IMR-90 (cell line): ENCODE results near the gene UST. TPM values are rescaled to one million over a fixed set of nuclear protein-coding genes. Genes with fewer than 3 reads are reported as not detected.

Experiments
- ATAC-seq: fragments of 200-7000 bp; cut with Tn5 transposase; 2 replicates; pipeline ENCODE4 v1.9.1; 2020; ENCODE audit warnings: low read depth, mild to moderate bottlenecking, moderate library complexity
- BruUV-seq: library from RNA; stranded (reverse); fragments of 400-500 nt; replicated peaks from 2 replicates; lab custom pipeline; 2021; lab: Mats Ljungman, UMichigan
- CTCF ChIA-PET: fragments of 300-600 bp; formaldehyde crosslinking; extraction: SDS; loops from one replicate; lab custom pipeline; 2021; ENCODE audit warnings: antibody characterized with exemption; lab: Yijun Ruan, JAX
- POLR2A ChIA-PET: fragments of 300-600 bp; sonication (Branson Sonifier 250); formaldehyde crosslinking; loops from one replicate; lab custom pipeline; 2022; ENCODE audit warnings: antibody characterized with exemption; ENCODE audit not compliant: unreplicated experiment; lab: Charles Lee
- DNase-seq: peaks from one replicate; pipeline ENCODE4 v3.0.0; 2013
- H2AFZ ChIP-seq: replicated peaks from 2 replicates; pipeline ENCODE3; 2013; ENCODE audit warnings: low read length, mild to moderate bottlenecking; ENCODE audit not compliant: poor library complexity
- H2AK5ac ChIP-seq: 2 replicates; pipeline ENCODE4 v1.6.1; 2013; ENCODE audit warnings: low read depth, low read length, inconsistent platforms
- H2AK9ac ChIP-seq: replicated peaks from 2 replicates; pipeline ENCODE3; 2013; ENCODE audit warnings: mild to moderate bottlenecking, low read depth, low read length, moderate library complexity; ENCODE audit not compliant: poor library complexity
- H2BK120ac ChIP-seq: 2 replicates; pipeline ENCODE4 v1.6.1; 2013; ENCODE audit warnings: low read depth, low read length, inconsistent platforms
- H2BK15ac ChIP-seq: 3 replicates; pipeline ENCODE4 v1.6.1; 2013; ENCODE audit warnings: low read depth, low read length, inconsistent platforms
- H2BK20ac ChIP-seq: 2 replicates; pipeline ENCODE4 v1.6.1; 2013; ENCODE audit warnings: low read depth, mild to moderate bottlenecking, inconsistent platforms, low read length, moderate library complexity
- H2BK5ac ChIP-seq: 2 replicates; pipeline ENCODE4 v1.6.1; 2013; ENCODE audit warnings: mild to moderate bottlenecking, low read depth, low read length, inconsistent platforms; ENCODE audit not compliant: poor library complexity, severe bottlenecking
- H3K14ac ChIP-seq: replicated peaks from 2 replicates; pipeline ENCODE4 v1.6.1; 2013; ENCODE audit warnings: low read depth, low read length, inconsistent platforms
- H3K18ac ChIP-seq: 2 replicates; pipeline ENCODE4 v1.6.1; 2013; ENCODE audit warnings: low read depth, low read length, control low read depth
- H3K23ac ChIP-seq: 2 replicates; pipeline ENCODE4 v1.6.1; 2013; ENCODE audit warnings: low read depth, low read length, inconsistent platforms
- H3K27ac ChIP-seq: 2 replicates; pipeline ENCODE4 v1.5.1; 2013; ENCODE audit warnings: mild to moderate bottlenecking, control low read depth, low read length; ENCODE audit not compliant: insufficient read depth
- H3K27me3 ChIP-seq: 2 replicates; pipeline ENCODE4 v1.6.1; 2013; ENCODE audit warnings: low read length; ENCODE audit not compliant: control insufficient read depth, insufficient read depth
- H3K36me3 ChIP-seq: 2 replicates; pipeline ENCODE4 v1.6.1; 2013; ENCODE audit warnings: low read length, mixed read lengths; ENCODE audit not compliant: control insufficient read depth, insufficient read depth
- H3K4ac ChIP-seq: 2 replicates; pipeline ENCODE4 v1.6.1; 2013; ENCODE audit warnings: low read depth, low read length, inconsistent platforms
- H3K4me1 ChIP-seq: 2 replicates; pipeline ENCODE4 v1.6.1; 2013; ENCODE audit warnings: low read length, mixed read lengths; ENCODE audit not compliant: control insufficient read depth, insufficient read depth
- H3K4me2 ChIP-seq: 2 replicates; pipeline ENCODE4 v1.6.1; 2013; ENCODE audit warnings: low read depth, mild to moderate bottlenecking, control low read depth, low read length, moderate library complexity
- H3K4me3 ChIP-seq: 2 replicates; pipeline ENCODE4 v1.5.1; 2013; ENCODE audit warnings: low read depth, mild to moderate bottlenecking, control low read depth, low read length, moderate library complexity; ENCODE audit not compliant: insufficient read depth
- H3K56ac ChIP-seq: 2 replicates; pipeline ENCODE4 v1.6.1; 2013; ENCODE audit warnings: low read length, inconsistent platforms; ENCODE audit not compliant: insufficient read depth; ENCODE audit errors: extremely low read depth
- H3K79me1 ChIP-seq, 2 experiments: 2 replicates each; pipeline ENCODE4 v1.6.1; 2013; ENCODE audit warnings: low read length in 2 of 2, inconsistent platforms in 1 of 2, low read depth in 1 of 2
- H3K9ac ChIP-seq: 2 replicates; pipeline ENCODE4 v1.6.1; 2013; ENCODE audit warnings: low read depth, low read length, control low read depth
- H3K9me1 ChIP-seq: 2 replicates; pipeline ENCODE4 v1.6.1; 2013; ENCODE audit warnings: low read length, inconsistent platforms; ENCODE audit not compliant: insufficient read depth
- H3K9me3 ChIP-seq: 2 replicates; pipeline ENCODE4 v1.6.1; 2013; ENCODE audit warnings: low read length; ENCODE audit not compliant: control insufficient read depth, insufficient read depth
- H4K20me1 ChIP-seq: 2 replicates; pipeline ENCODE4 v1.6.1; 2013; ENCODE audit warnings: low read length, inconsistent platforms; ENCODE audit not compliant: insufficient read depth
- H4K5ac ChIP-seq: 2 replicates; pipeline ENCODE4 v1.6.1; 2013; ENCODE audit warnings: mild to moderate bottlenecking, low read depth, low read length, control low read depth
- H4K8ac ChIP-seq, 2 experiments: 2 replicates each; pipeline ENCODE4 v1.6.1; 2013; ENCODE audit warnings: low read depth in 2 of 2, low read length in 2 of 2, control low read depth in 1 of 2, inconsistent platforms in 1 of 2
- H4K91ac ChIP-seq: 2 replicates; pipeline ENCODE4 v1.6.1; 2013; ENCODE audit warnings: low read depth, low read length, inconsistent platforms; ENCODE audit not compliant: insufficient read depth
- BHLHE40 ChIP-seq: fragments of 150-350 bp; IDR thresholded peaks from 2 replicates; pipeline ENCODE4 v1.6.1; 2016; ENCODE audit warnings: mild to moderate bottlenecking, low read depth, low read length
- CEBPB ChIP-seq: IDR thresholded peaks from 2 replicates; pipeline ENCODE4 v1.6.1; 2012; ENCODE audit warnings: low read depth, low read length, improper control_type of control experiment
- CHD1 ChIP-seq: IDR thresholded peaks from 2 replicates; pipeline ENCODE4 v1.6.1; 2012; ENCODE audit warnings: low read depth, low read length, improper control_type of control experiment
- ELK1 ChIP-seq: fragments of 150-350 bp; IDR thresholded peaks from 2 replicates; pipeline ENCODE4 v1.6.1; 2016; ENCODE audit warnings: low read depth, mild to moderate bottlenecking, low read length, moderate library complexity, borderline replicate concordance
- FOS ChIP-seq: fragments of 150-350 bp; IDR thresholded peaks from 2 replicates; pipeline ENCODE4 v1.6.1; 2016; ENCODE audit warnings: low read depth, low read length
- MAFK ChIP-seq: IDR thresholded peaks from 2 replicates; pipeline ENCODE4 v1.6.1; 2012; ENCODE audit warnings: low read depth, low read length, improper control_type of control experiment
- MAZ ChIP-seq: IDR thresholded peaks from 2 replicates; pipeline ENCODE4 v1.6.1; 2012; ENCODE audit warnings: low read depth, mild to moderate bottlenecking, low read length, improper control_type of control experiment, moderate library complexity, borderline replicate concordance
- MXI1 ChIP-seq: IDR thresholded peaks from 2 replicates; pipeline ENCODE4 v1.6.1; 2012; ENCODE audit warnings: low read depth, mild to moderate bottlenecking, low read length, moderate library complexity, borderline replicate concordance
- NFE2L2 ChIP-seq: fragments of 150-350 bp; IDR thresholded peaks from 2 replicates; pipeline ENCODE4 v1.6.1; 2016; ENCODE audit warnings: low read depth, mild to moderate bottlenecking, low read length
- POLR2A ChIP-seq: IDR thresholded peaks from 2 replicates; pipeline ENCODE4 v1.6.1; 2012; ENCODE audit warnings: mild to moderate bottlenecking, low read depth, low read length
- RAD21 ChIP-seq: IDR thresholded peaks from 2 replicates; pipeline ENCODE4 v1.6.1; 2012; ENCODE audit warnings: low read length, improper control_type of control experiment
- RCOR1 ChIP-seq: IDR thresholded peaks from 2 replicates; pipeline ENCODE4 v1.6.1; 2012; ENCODE audit warnings: mild to moderate bottlenecking, low read length, improper control_type of control experiment; ENCODE audit not compliant: insufficient replicate concordance
- SMC3 ChIP-seq: fragments of 150-350 bp; IDR thresholded peaks from 2 replicates; pipeline ENCODE4 v1.6.1; 2016; ENCODE audit warnings: low read depth, mild to moderate bottlenecking, antibody characterized with exemption, low read length, moderate library complexity
- WGBS, 2 experiments: methylation state at CpG; one replicate each; pipeline versions ENCODE4 v1.1.5 to v1.1.7; 2013; ENCODE audit warnings: missing lambda C conversion rate in 2 of 2; ENCODE audit not compliant: insufficient read length in 1 of 2; ENCODE audit errors: extremely low coverage in 2 of 2; 5-methylcytosine and 5-hydroxymethylcytosine counted together
- dilution Hi-C: fragments of 300-500 bp; cut with HindIII; formaldehyde crosslinking; loops from one replicate; pipeline ENCODE4 v1.14.3; 2018; ENCODE audit warnings: low sequenced_read_pairs; ENCODE audit not compliant: unreplicated experiment
- in situ Hi-C: fragments of 300-500 bp; cut with MboI; formaldehyde crosslinking; loops from 3 replicates; pipeline ENCODE4 v1.14.3; 2019; ENCODE audit warnings: low sequenced_read_pairs, inconsistent platforms, mixed read lengths
- intact Hi-C: fragments of 100-400 bp; cut with micrococcal nuclease; formaldehyde crosslinking; loops from 2 replicates; pipeline ENCODE4 v1.10.0; 2022
- polyA plus RNA-seq, 3 experiments: library from polyadenylated mRNA; depleted of rRNA; stranded (reverse); fragments of >200 nt; gene quantifications; 2 replicates each; pipeline ENCODE4 v1.2.3, GENCODE V29; 2012; ENCODE audit warnings: low replicate concordance in 1 of 3
- total RNA-seq: library from RNA; depleted of rRNA; stranded (reverse); fragments of >200 nt; gene quantifications from 2 replicates; pipeline ENCODE4 v1.2.3, GENCODE V29; 2012
- TF ChIP-seq, protein P1 (sequence below): fragments of 150-350 bp; IDR thresholded peaks from 2 replicates; pipeline ENCODE4 v1.6.1; 2017; ENCODE audit warnings: mild to moderate bottlenecking, antibody characterized with exemption, low read length, low read depth
- TF ChIP-seq, protein P2 (sequence below): conservative IDR thresholded peaks from 2 replicates; pipeline ENCODE4 v1.5.1; 2012; ENCODE audit warnings: mild to moderate bottlenecking, low read depth, low read length, improper control_type of control experiment

The UST gene
- total and polyA plus RNA-seq, 2 of the 4 experiments (the other 2 are of a cell fraction), result 7.7 to 13.8 TPM

- H3K4me1 ChIP-seq, result peaks cover 6% of the 10 kb centered on the region
- H2BK20ac ChIP-seq, result no peak overlapping the region
- H4K8ac ChIP-seq, result no peak overlapping the region
- ChIA-PET POLR2A (no interaction called here), CTCF (no interaction called here)
- H2AK9ac ChIP-seq, result no peak overlapping the region
- BruUV-seq, result no TSS peak
- H4K5ac ChIP-seq, result no peak overlapping the region
- no peak overlapping the region for H2AK5ac ChIP-seq
- no peak overlapping the region for H3K4me2 ChIP-seq
- H4K20me1 ChIP-seq, result no peaks in the 10 kb centered on the region
- H3K79me1 ChIP-seq, result no peaks in the 10 kb centered on the region
- DNase-seq (no peak), ATAC-seq (no peak)
- H3K23ac ChIP-seq, result no peak overlapping the region
- H2AFZ ChIP-seq, result no peak overlapping the region
- H3K18ac ChIP-seq, result no peak overlapping the region
- no peak overlapping the region for H3K4ac ChIP-seq
- no peaks in the 10 kb centered on the region; the same call in 1 of the 2 replicates for H3K9me1 ChIP-seq
- no peak overlapping the region for H3K14ac ChIP-seq
- H3K36me3 ChIP-seq, result no peaks in the 10 kb centered on the region
- H4K91ac ChIP-seq, result no peak overlapping the region
- dilution Hi-C loops (no loop called here), in situ Hi-C loops (no loop called here), intact Hi-C loops (no loop called here)
- no peak overlapping the region for H2BK5ac ChIP-seq
- no peak overlapping the region for H3K56ac ChIP-seq
- H3K27ac ChIP-seq, result no peak overlapping the region
- H2BK15ac ChIP-seq, result no peak overlapping the region
- no peak overlapping the region for H3K9ac ChIP-seq
- H3K27me3 ChIP-seq, result no peaks in the 10 kb centered on the region
- no peaks in the 10 kb centered on the region for H3K9me3 ChIP-seq
- H3K4me3 ChIP-seq, result no peak overlapping the region
- no CpG with 5 or more reads among the region's 7 CpGs for WGBS, 2 experiments
- H2BK120ac ChIP-seq, result no peak overlapping the region
- TF ChIP-seq RAD21 (no peak), MAFK (no peak), CEBPB (no peak), CHD1 (no peak), ELK1 (no peak), RCOR1 (no peak), MAZ (no peak), FOS (no peak), BHLHE40 (no peak), MXI1 (no peak), SMC3 (no peak), POLR2A (no peak), NFE2L2 (no peak)
- TF ChIP-seq, protein P1, sequence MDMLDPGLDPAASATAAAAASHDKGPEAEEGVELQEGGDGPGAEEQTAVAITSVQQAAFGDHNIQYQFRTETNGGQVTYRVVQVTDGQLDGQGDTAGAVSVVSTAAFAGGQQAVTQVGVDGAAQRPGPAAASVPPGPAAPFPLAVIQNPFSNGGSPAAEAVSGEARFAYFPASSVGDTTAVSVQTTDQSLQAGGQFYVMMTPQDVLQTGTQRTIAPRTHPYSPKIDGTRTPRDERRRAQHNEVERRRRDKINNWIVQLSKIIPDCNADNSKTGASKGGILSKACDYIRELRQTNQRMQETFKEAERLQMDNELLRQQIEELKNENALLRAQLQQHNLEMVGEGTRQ, result no peak
- TF ChIP-seq, protein P2, sequence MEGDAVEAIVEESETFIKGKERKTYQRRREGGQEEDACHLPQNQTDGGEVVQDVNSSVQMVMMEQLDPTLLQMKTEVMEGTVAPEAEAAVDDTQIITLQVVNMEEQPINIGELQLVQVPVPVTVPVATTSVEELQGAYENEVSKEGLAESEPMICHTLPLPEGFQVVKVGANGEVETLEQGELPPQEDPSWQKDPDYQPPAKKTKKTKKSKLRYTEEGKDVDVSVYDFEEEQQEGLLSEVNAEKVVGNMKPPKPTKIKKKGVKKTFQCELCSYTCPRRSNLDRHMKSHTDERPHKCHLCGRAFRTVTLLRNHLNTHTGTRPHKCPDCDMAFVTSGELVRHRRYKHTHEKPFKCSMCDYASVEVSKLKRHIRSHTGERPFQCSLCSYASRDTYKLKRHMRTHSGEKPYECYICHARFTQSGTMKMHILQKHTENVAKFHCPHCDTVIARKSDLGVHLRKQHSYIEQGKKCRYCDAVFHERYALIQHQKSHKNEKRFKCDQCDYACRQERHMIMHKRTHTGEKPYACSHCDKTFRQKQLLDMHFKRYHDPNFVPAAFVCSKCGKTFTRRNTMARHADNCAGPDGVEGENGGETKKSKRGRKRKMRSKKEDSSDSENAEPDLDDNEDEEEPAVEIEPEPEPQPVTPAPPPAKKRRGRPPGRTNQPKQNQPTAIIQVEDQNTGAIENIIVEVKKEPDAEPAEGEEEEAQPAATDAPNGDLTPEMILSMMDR, result no peak
Observed at GRCh38 chr6:148979014-148979901, 232.4 kb downstream of the UST start.
